HG03095 (cell line): ENCODE measurements around the gene ALOX15.
"Not testable (repeated sequence)": the region's sequence is repeated elsewhere in the genome, so short reads cannot be mapped to it uniquely, and the experiment has no call there.

Experiments used
- ATAC-seq: cut with Tn5 transposase; IDR thresholded peaks from one replicate; pipeline ENCODE4 v1.9.1; 2021; ENCODE audit warnings: moderate library complexity; ENCODE audit not compliant: unreplicated experiment

ALOX15 gene

GRCh38 chr17:4655933-4656332 is 14.5 kb upstream of the ALOX15 start:
- not testable (repeated sequence) for ATAC-seq

- ATAC-seq: no peak
Observed at GRCh38 chr17:4652997-4653396, 11.5 kb upstream of the ALOX15 start.

GRCh38 chr17:4648741-4649140 is 7.3 kb upstream of the ALOX15 start:
- no peak for ATAC-seq

GRCh38 chr17:4645642-4646041 is 4.2 kb upstream of the ALOX15 start:
- ATAC-seq: no peak

GRCh38 chr17:4643676-4644075 is 2.2 kb upstream of the ALOX15 start:
- ATAC-seq: no peak

- ATAC-seq: no peak
Observed at GRCh38 chr17:4642286-4642685, 808 bp upstream of the ALOX15 start.

- ATAC-seq: not testable (repeated sequence)
Observed at GRCh38 chr17:4640569-4641188, 799 bp downstream of the ALOX15 start.

- not testable (repeated sequence) for ATAC-seq
Observed at GRCh38 chr17:4639301-4640059, 2.0 kb downstream of the ALOX15 start.

- ATAC-seq: not testable (repeated sequence)
Observed at GRCh38 chr17:4638766-4639165, 2.7 kb downstream of the ALOX15 start.

GRCh38 chr17:4636474-4637100 is 4.9 kb downstream of the ALOX15 start:
- no peak for ATAC-seq

- ATAC-seq: no peak
Observed at GRCh38 chr17:4635823-4636375, 5.6 kb downstream of the ALOX15 start.

- ATAC-seq: no peak
Observed at GRCh38 chr17:4634976-4635375, 6.5 kb downstream of the ALOX15 start.

- no peak for ATAC-seq
Observed at GRCh38 chr17:4633643-4634042, 7.8 kb downstream of the ALOX15 start.

GRCh38 chr17:4632581-4632920 is 8.9 kb downstream of the ALOX15 start:
- no peak for ATAC-seq

- ATAC-seq: no peak
Observed at GRCh38 chr17:4631836-4632580, 9.5 kb downstream of the ALOX15 start.

- ATAC-seq: no peak
Observed at GRCh38 chr17:4631431-4631830, 10.0 kb downstream of the ALOX15 start.

GRCh38 chr17:4626734-4627256 is 14.7 kb downstream of the ALOX15 start:
- ATAC-seq: no peak

GRCh38 chr17:4625181-4625617 is 16.3 kb downstream of the ALOX15 start:
- no peak for ATAC-seq

GRCh38 chr17:4624451-4624911 is 17.0 kb downstream of the ALOX15 start:
- not testable (repeated sequence) for ATAC-seq

GRCh38 chr17:4623249-4623648 is 18.2 kb downstream of the ALOX15 start:
- no peak for ATAC-seq

GRCh38 chr17:4622375-4622774 is 19.1 kb downstream of the ALOX15 start:
- no peak for ATAC-seq
